Measurements from ENCODE around the gene STRA8. TPM values are rescaled to one million over a fixed set of nuclear protein-coding genes. Genes with fewer than 3 reads are reported as not detected.

STRA8 gene
- polyA plus RNA-seq, 1 donor (not counting 4 experiments of a cell fraction or from before 2014, with no cell fraction given), result not detected

DNA sequence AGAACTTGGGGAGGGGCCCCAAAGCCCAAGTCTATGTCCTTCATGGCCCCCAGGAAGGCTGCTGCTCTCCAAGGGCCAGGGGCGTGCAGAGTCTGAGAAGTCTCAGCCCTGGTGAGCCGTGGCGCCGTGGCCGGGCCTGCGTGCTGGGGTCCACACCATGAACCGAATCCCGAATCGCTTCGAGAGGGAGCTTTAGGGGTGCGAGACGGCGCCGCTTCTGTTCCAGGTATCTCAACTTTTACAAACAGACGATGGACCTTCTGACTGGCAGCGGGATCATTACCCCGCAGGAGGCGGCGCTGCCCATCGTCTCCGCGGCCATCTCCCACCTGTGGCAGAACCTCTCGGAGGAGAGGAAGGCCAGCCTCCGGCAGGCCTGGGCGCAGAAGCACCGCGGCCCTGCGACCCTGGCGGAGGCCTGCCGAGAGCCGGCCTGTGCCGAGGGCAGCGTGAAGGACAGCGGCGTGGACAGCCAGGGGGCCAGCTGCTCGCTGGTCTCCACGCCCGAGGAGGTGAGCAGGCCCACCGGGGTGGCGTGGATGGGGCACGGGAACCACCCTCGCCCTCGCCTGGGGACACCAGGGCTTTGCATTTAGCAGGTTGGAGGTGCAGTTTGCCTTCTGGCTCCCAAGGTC lies 12.7 kb downstream of the STRA8 start:
- TF ChIP-seq, protein P1, sequence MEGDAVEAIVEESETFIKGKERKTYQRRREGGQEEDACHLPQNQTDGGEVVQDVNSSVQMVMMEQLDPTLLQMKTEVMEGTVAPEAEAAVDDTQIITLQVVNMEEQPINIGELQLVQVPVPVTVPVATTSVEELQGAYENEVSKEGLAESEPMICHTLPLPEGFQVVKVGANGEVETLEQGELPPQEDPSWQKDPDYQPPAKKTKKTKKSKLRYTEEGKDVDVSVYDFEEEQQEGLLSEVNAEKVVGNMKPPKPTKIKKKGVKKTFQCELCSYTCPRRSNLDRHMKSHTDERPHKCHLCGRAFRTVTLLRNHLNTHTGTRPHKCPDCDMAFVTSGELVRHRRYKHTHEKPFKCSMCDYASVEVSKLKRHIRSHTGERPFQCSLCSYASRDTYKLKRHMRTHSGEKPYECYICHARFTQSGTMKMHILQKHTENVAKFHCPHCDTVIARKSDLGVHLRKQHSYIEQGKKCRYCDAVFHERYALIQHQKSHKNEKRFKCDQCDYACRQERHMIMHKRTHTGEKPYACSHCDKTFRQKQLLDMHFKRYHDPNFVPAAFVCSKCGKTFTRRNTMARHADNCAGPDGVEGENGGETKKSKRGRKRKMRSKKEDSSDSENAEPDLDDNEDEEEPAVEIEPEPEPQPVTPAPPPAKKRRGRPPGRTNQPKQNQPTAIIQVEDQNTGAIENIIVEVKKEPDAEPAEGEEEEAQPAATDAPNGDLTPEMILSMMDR (optimal IDR thresholded peaks at IDR 0.05 in 1 of 3, IDR thresholded peaks at IDR 0.05 in 1 of 3, conservative IDR thresholded peaks at IDR 0.05 in 1 of 3; ENCODE audit: extremely low read depth in 1 of 3, insufficient read depth in 2 of 3, low read length in 3 of 3), result no peak
- no peak for TF ChIP-seq EZH2 (IDR thresholded peaks at IDR 0.05; ENCODE audit: low read length)
- Histone ChIP-seq H4K20me1 (ENCODE audit: control insufficient read depth, extremely low read depth, insufficient read depth, low read length) (no peaks in the 10 kb centered on the region), H3K27ac (ENCODE audit: control insufficient read depth, insufficient read depth, low read length) (no peak overlapping the region), H3K4me3 (ENCODE audit: control insufficient read depth in 2 of 3, extremely low read depth in 1 of 3, insufficient read depth in 2 of 3, low read depth in 1 of 3, low read length in 3 of 3) (no peak overlapping the region), H3K9ac (ENCODE audit: control insufficient read depth, extremely low read depth, insufficient read depth, low read length) (no peak overlapping the region), H3K27me3 (ENCODE audit: control insufficient read depth, extremely low read depth, insufficient read depth, low read length) (peaks cover 5% of the 10 kb centered on the region), H2AFZ (ENCODE audit: control insufficient read depth, low read length) (no peak overlapping the region), H3K9me1 (ENCODE audit: control insufficient read depth, extremely low read depth, insufficient read depth, low read length) (no peaks in the 10 kb centered on the region), H3K4me1 (ENCODE audit: control insufficient read depth, extremely low read depth, insufficient read depth, low read length) (no peaks in the 10 kb centered on the region), H3K4me2 (ENCODE audit: control insufficient read depth, extremely low read depth, insufficient read depth, low read depth, low read length) (no peak overlapping the region), H3K79me2 (ENCODE audit: control insufficient read depth, insufficient read depth, low read length) (no peaks in the 10 kb centered on the region), H3K36me3 (ENCODE audit: control insufficient read depth in 2 of 2, extremely low read depth in 1 of 2, insufficient read depth in 2 of 2, low read length in 2 of 2) (no peaks in the 10 kb centered on the region), H3K9me3 (ENCODE audit: control insufficient read depth, low read depth, low read length) (no peaks in the 10 kb centered on the region)
- DNase-seq (ENCODE audit: low read depth, low spot score), result no peak
- dilution Hi-C loops (cut with MboI; ENCODE audit: extremely low pct_ligation_motif_present, low sequenced_read_pairs), result no loop called here
- FAIRE-seq, result no peak

DNA sequence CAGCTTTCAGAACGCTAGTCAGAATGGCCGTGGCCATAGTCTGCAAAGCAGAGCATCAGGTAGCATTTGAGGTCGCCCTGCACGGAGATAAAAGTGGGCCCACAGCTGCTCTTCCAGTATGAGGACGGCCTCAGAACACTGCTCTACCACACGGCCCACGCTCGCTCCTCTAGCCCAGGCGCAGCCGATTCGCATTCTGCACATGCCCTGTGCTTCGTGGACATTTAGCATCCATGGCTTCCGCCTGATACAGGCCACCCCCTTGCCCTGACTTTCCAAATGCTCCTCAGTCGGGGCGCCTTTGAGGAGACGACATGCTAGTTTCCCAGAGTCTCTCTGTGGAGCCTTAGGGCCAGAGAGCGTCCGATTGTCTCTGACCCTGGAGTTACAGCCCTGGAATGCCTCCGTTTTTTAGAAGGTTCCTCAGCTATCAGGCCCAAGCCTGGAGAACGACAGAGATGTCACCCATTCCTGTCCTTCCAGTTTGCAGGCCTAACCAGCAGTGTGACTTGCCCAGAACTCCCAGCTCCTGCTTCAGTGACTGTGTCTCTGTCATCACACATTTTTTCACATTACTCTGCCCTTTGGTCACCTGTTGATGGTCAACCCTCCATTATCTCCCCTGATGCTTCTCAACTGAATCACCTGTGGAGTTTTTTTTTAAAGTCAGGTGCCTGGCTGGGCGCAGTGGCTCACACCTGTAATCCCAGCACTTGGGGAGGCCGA lies 14.3 kb downstream of the STRA8 start:
- Histone ChIP-seq H2AFZ (ENCODE audit: control insufficient read depth, low read length) (no peak overlapping the region), H4K20me1 (ENCODE audit: control insufficient read depth, extremely low read depth, insufficient read depth, low read length) (no peaks in the 10 kb centered on the region), H3K27me3 (ENCODE audit: control insufficient read depth, extremely low read depth, insufficient read depth, low read length) (peaks cover 5% of the 10 kb centered on the region), H3K27ac (ENCODE audit: control insufficient read depth, insufficient read depth, low read length) (no peak overlapping the region), H3K9ac (ENCODE audit: control insufficient read depth, extremely low read depth, insufficient read depth, low read length) (no peak overlapping the region), H3K4me3 (ENCODE audit: control insufficient read depth in 2 of 3, extremely low read depth in 1 of 3, insufficient read depth in 2 of 3, low read depth in 1 of 3, low read length in 3 of 3) (no peak overlapping the region), H3K79me2 (ENCODE audit: control insufficient read depth, insufficient read depth, low read length) (no peaks in the 10 kb centered on the region), H3K9me1 (ENCODE audit: control insufficient read depth, extremely low read depth, insufficient read depth, low read length) (no peaks in the 10 kb centered on the region), H3K4me2 (ENCODE audit: control insufficient read depth, extremely low read depth, insufficient read depth, low read depth, low read length) (no peak overlapping the region), H3K36me3 (ENCODE audit: control insufficient read depth in 2 of 2, extremely low read depth in 1 of 2, insufficient read depth in 2 of 2, low read length in 2 of 2) (no peaks in the 10 kb centered on the region), H3K4me1 (ENCODE audit: control insufficient read depth, extremely low read depth, insufficient read depth, low read length) (no peaks in the 10 kb centered on the region), H3K9me3 (ENCODE audit: control insufficient read depth, low read depth, low read length) (no peaks in the 10 kb centered on the region)
- DNase-seq (ENCODE audit: low read depth, low spot score), result no peak
- FAIRE-seq, result no peak
- TF ChIP-seq, protein P1 (optimal IDR thresholded peaks at IDR 0.05 in 1 of 3, IDR thresholded peaks at IDR 0.05 in 1 of 3, conservative IDR thresholded peaks at IDR 0.05 in 1 of 3; ENCODE audit: extremely low read depth in 1 of 3, insufficient read depth in 2 of 3, low read length in 3 of 3), result no peak
- no peak for TF ChIP-seq EZH2 (IDR thresholded peaks at IDR 0.05; ENCODE audit: low read length)
- dilution Hi-C loops (cut with MboI; ENCODE audit: extremely low pct_ligation_motif_present, low sequenced_read_pairs), result no loop called here
